Right atrium auricular region (tissue), 2 donors: Measurements from ENCODE around the gene HUS1. TPM values are rescaled to one million over a fixed set of nuclear protein-coding genes. Genes with fewer than 3 reads are reported as not detected.

Experiments used
- DNase-seq: peaks from one replicate; pipeline ENCODE4 v3.0.0-alpha.2; 2019; ENCODE audit warnings: low spot score
- H3K27ac ChIP-seq, 2 donors: fragments of 200-600 bp; sonication (generic); 1 replicate in 1 of 2; 2 replicates in 1 of 2; pipeline ENCODE4 v1.5.1; 2016 to 2019
- H3K27me3 ChIP-seq, 2 donors: fragments of 200-600 bp; sonication (generic); one replicate each; pipeline versions ENCODE4 v1.5.1 to v1.6.0; 2017 to 2019
- H3K36me3 ChIP-seq: fragments of 200-600 bp; sonication (generic); one replicate; pipeline ENCODE4 v1.5.1; 2016
- H3K4me1 ChIP-seq, 2 donors: fragments of 200-600 bp; sonication (generic); one replicate each; pipeline versions ENCODE4 v1.5.1 to v1.6.0; 2017 to 2019
- H3K4me3 ChIP-seq, 2 donors: fragments of 200-600 bp; sonication (generic); 1 replicate in 1 of 2; 2 replicates in 1 of 2; pipeline ENCODE4 v1.5.1; 2017 to 2019; ENCODE audit warnings: mild to moderate bottlenecking in 1 of 2, moderate library complexity in 1 of 2
- H3K9me3 ChIP-seq, 2 donors: fragments of 200-600 bp; sonication (generic); one replicate each; pipeline ENCODE4 v1.5.1; 2019
- CTCF ChIP-seq, 2 donors: fragments of 200-600 bp; sonication (generic); IDR thresholded peaks; one replicate each; pipeline ENCODE4 v1.5.1; 2019; ENCODE audit warnings: antibody characterized with exemption in 2 of 2
- total RNA-seq, 2 donors: library from RNA; depleted of rRNA; stranded (reverse); fragments of >200 nt; gene quantifications; one replicate each; pipeline ENCODE4 v1.1.0, GENCODE V29; 2016

The HUS1 gene
- 10 to 100 TPM; 19.7 to 25.4 TPM for total RNA-seq

GRCh38 chr7:47979145-47979831 is at the start of gene HUS1:
Gene HUS1 (minus strand): TSS chr7:47979615. CDS start chr7:47979519, 96 bp downstream.
- H3K27ac ChIP-seq: peak within 1 kb of the TSS; percentile 89 to 92
- H3K9me3 ChIP-seq: no peaks in the 10 kb centered on the region
- H3K4me1 ChIP-seq: peaks cover 0 to 15% of the 10 kb centered on the region in 2 donors
- no peak for TF ChIP-seq CTCF (IDR thresholded peaks at IDR 0.05)
- DNase-seq: peak; percentile 94
- peak within 1 kb of the TSS; percentile 67 to 81 for H3K4me3 ChIP-seq
- peaks cover 40% of the 10 kb centered on the region for H3K36me3 ChIP-seq
- H3K27me3 ChIP-seq: no peaks in the 10 kb centered on the region

GRCh38 chr7:48028938-48029337 is 49.5 kb upstream of the HUS1 start, which contains the start of gene SUN3:
Gene SUN3 (minus strand): TSS chr7:48029107. CDS start chr7:48028938, 169 bp downstream.
- no peak within 1 kb of the TSS for H3K27ac ChIP-seq
- no peak within 1 kb of the TSS for H3K4me3 ChIP-seq
- H3K36me3 ChIP-seq: no peaks in the 10 kb centered on the region
- no peak for TF ChIP-seq CTCF (IDR thresholded peaks at IDR 0.05)
- peaks cover 0 to 3% of the 10 kb centered on the region in 2 donors for H3K9me3 ChIP-seq
- no peaks in the 10 kb centered on the region for H3K27me3 ChIP-seq
- no peak for DNase-seq
- no peaks in the 10 kb centered on the region for H3K4me1 ChIP-seq

- no peak overlapping the region for H3K4me3 ChIP-seq
- DNase-seq: no peak
- no peak for TF ChIP-seq CTCF (IDR thresholded peaks at IDR 0.05)
- no peaks in the 10 kb centered on the region for H3K27me3 ChIP-seq
- H3K27ac ChIP-seq: no peak overlapping the region
- H3K4me1 ChIP-seq: no peaks in the 10 kb centered on the region
- no peaks in the 10 kb centered on the region for H3K36me3 ChIP-seq
- H3K9me3 ChIP-seq: peaks cover 0 to 18% of the 10 kb centered on the region in 2 donors
Measured at GRCh38 chr7:48025624-48026023, 46.2 kb upstream of the HUS1 start.

- DNase-seq: no peak
- Histone ChIP-seq H3K9me3 (peaks cover 0 to 2% of the 10 kb centered on the region in 2 donors), H3K4me1 (no peaks in the 10 kb centered on the region), H3K36me3 (no peaks in the 10 kb centered on the region), H3K4me3 (no peak overlapping the region), H3K27ac (no peak overlapping the region), H3K27me3 (no peaks in the 10 kb centered on the region)
- no peak for TF ChIP-seq CTCF (IDR thresholded peaks at IDR 0.05)
Measured at GRCh38 chr7:48017674-48018073, 38.3 kb upstream of the HUS1 start.

- Histone ChIP-seq H3K4me1 (no peaks in the 10 kb centered on the region), H3K9me3 (no peaks in the 10 kb centered on the region), H3K4me3 (no peak overlapping the region), H3K27me3 (no peaks in the 10 kb centered on the region), H3K27ac (no peak overlapping the region), H3K36me3 (no peaks in the 10 kb centered on the region)
- DNase-seq: no peak
- TF ChIP-seq CTCF (IDR thresholded peaks at IDR 0.05): no peak
Measured at GRCh38 chr7:48016641-48017040, 37.2 kb upstream of the HUS1 start.

- no peak for TF ChIP-seq CTCF (IDR thresholded peaks at IDR 0.05)
- H3K4me1 ChIP-seq: no peaks in the 10 kb centered on the region
- no peaks in the 10 kb centered on the region for H3K36me3 ChIP-seq
- no peaks in the 10 kb centered on the region for H3K9me3 ChIP-seq
- H3K4me3 ChIP-seq: no peak overlapping the region
- no peaks in the 10 kb centered on the region for H3K27me3 ChIP-seq
- H3K27ac ChIP-seq: no peak overlapping the region
- DNase-seq: no peak
Measured at GRCh38 chr7:48011951-48012350, 32.5 kb upstream of the HUS1 start.
